IMR-90 (cell line): ENCODE results near the gene TOGARAM1. TPM values are rescaled to one million over a fixed set of nuclear protein-coding genes. Genes with fewer than 3 reads are reported as not detected.

Source experiments
- ATAC-seq: fragments of 200-7000 bp; cut with Tn5 transposase; 2 replicates; pipeline ENCODE4 v1.9.1; 2020; ENCODE audit warnings: low read depth, mild to moderate bottlenecking, moderate library complexity
- BruUV-seq: library from RNA; stranded (reverse); fragments of 400-500 nt; replicated peaks from 2 replicates; lab custom pipeline; 2021; lab: Mats Ljungman, UMichigan
- CTCF ChIA-PET: fragments of 300-600 bp; formaldehyde crosslinking; extraction: SDS; loops from one replicate; lab custom pipeline; 2021; ENCODE audit warnings: antibody characterized with exemption; lab: Yijun Ruan, JAX
- POLR2A ChIA-PET: fragments of 300-600 bp; sonication (Branson Sonifier 250); formaldehyde crosslinking; loops from one replicate; lab custom pipeline; 2022; ENCODE audit warnings: antibody characterized with exemption; ENCODE audit not compliant: unreplicated experiment; lab: Charles Lee
- DNase-seq: peaks from one replicate; pipeline ENCODE4 v3.0.0; 2013
- H2AFZ ChIP-seq: replicated peaks from 2 replicates; pipeline ENCODE3; 2013; ENCODE audit warnings: low read length, mild to moderate bottlenecking; ENCODE audit not compliant: poor library complexity
- H2AK5ac ChIP-seq: 2 replicates; pipeline ENCODE4 v1.6.1; 2013; ENCODE audit warnings: low read depth, low read length, inconsistent platforms
- H2AK9ac ChIP-seq: replicated peaks from 2 replicates; pipeline ENCODE3; 2013; ENCODE audit warnings: mild to moderate bottlenecking, low read depth, low read length, moderate library complexity; ENCODE audit not compliant: poor library complexity
- H2BK120ac ChIP-seq: 2 replicates; pipeline ENCODE4 v1.6.1; 2013; ENCODE audit warnings: low read depth, low read length, inconsistent platforms
- H2BK15ac ChIP-seq: 3 replicates; pipeline ENCODE4 v1.6.1; 2013; ENCODE audit warnings: low read depth, low read length, inconsistent platforms
- H2BK20ac ChIP-seq: 2 replicates; pipeline ENCODE4 v1.6.1; 2013; ENCODE audit warnings: low read depth, mild to moderate bottlenecking, inconsistent platforms, low read length, moderate library complexity
- H2BK5ac ChIP-seq: 2 replicates; pipeline ENCODE4 v1.6.1; 2013; ENCODE audit warnings: mild to moderate bottlenecking, low read depth, low read length, inconsistent platforms; ENCODE audit not compliant: poor library complexity, severe bottlenecking
- H3K14ac ChIP-seq: replicated peaks from 2 replicates; pipeline ENCODE4 v1.6.1; 2013; ENCODE audit warnings: low read depth, low read length, inconsistent platforms
- H3K18ac ChIP-seq: 2 replicates; pipeline ENCODE4 v1.6.1; 2013; ENCODE audit warnings: low read depth, low read length, control low read depth
- H3K23ac ChIP-seq: 2 replicates; pipeline ENCODE4 v1.6.1; 2013; ENCODE audit warnings: low read depth, low read length, inconsistent platforms
- H3K27ac ChIP-seq: 2 replicates; pipeline ENCODE4 v1.5.1; 2013; ENCODE audit warnings: mild to moderate bottlenecking, control low read depth, low read length; ENCODE audit not compliant: insufficient read depth
- H3K27me3 ChIP-seq: 2 replicates; pipeline ENCODE4 v1.6.1; 2013; ENCODE audit warnings: low read length; ENCODE audit not compliant: control insufficient read depth, insufficient read depth
- H3K36me3 ChIP-seq: 2 replicates; pipeline ENCODE4 v1.6.1; 2013; ENCODE audit warnings: low read length, mixed read lengths; ENCODE audit not compliant: control insufficient read depth, insufficient read depth
- H3K4ac ChIP-seq: 2 replicates; pipeline ENCODE4 v1.6.1; 2013; ENCODE audit warnings: low read depth, low read length, inconsistent platforms
- H3K4me1 ChIP-seq: 2 replicates; pipeline ENCODE4 v1.6.1; 2013; ENCODE audit warnings: low read length, mixed read lengths; ENCODE audit not compliant: control insufficient read depth, insufficient read depth
- H3K4me2 ChIP-seq: 2 replicates; pipeline ENCODE4 v1.6.1; 2013; ENCODE audit warnings: low read depth, mild to moderate bottlenecking, control low read depth, low read length, moderate library complexity
- H3K4me3 ChIP-seq: 2 replicates; pipeline ENCODE4 v1.5.1; 2013; ENCODE audit warnings: low read depth, mild to moderate bottlenecking, control low read depth, low read length, moderate library complexity; ENCODE audit not compliant: insufficient read depth
- H3K56ac ChIP-seq: 2 replicates; pipeline ENCODE4 v1.6.1; 2013; ENCODE audit warnings: low read length, inconsistent platforms; ENCODE audit not compliant: insufficient read depth; ENCODE audit errors: extremely low read depth
- H3K79me1 ChIP-seq, 2 experiments: 2 replicates each; pipeline ENCODE4 v1.6.1; 2013; ENCODE audit warnings: low read length in 2 of 2, inconsistent platforms in 1 of 2, low read depth in 1 of 2
- H3K9ac ChIP-seq: 2 replicates; pipeline ENCODE4 v1.6.1; 2013; ENCODE audit warnings: low read depth, low read length, control low read depth
- H3K9me1 ChIP-seq: 2 replicates; pipeline ENCODE4 v1.6.1; 2013; ENCODE audit warnings: low read length, inconsistent platforms; ENCODE audit not compliant: insufficient read depth
- H3K9me3 ChIP-seq: 2 replicates; pipeline ENCODE4 v1.6.1; 2013; ENCODE audit warnings: low read length; ENCODE audit not compliant: control insufficient read depth, insufficient read depth
- H4K20me1 ChIP-seq: 2 replicates; pipeline ENCODE4 v1.6.1; 2013; ENCODE audit warnings: low read length, inconsistent platforms; ENCODE audit not compliant: insufficient read depth
- H4K5ac ChIP-seq: 2 replicates; pipeline ENCODE4 v1.6.1; 2013; ENCODE audit warnings: mild to moderate bottlenecking, low read depth, low read length, control low read depth
- H4K8ac ChIP-seq, 2 experiments: 2 replicates each; pipeline ENCODE4 v1.6.1; 2013; ENCODE audit warnings: low read depth in 2 of 2, low read length in 2 of 2, control low read depth in 1 of 2, inconsistent platforms in 1 of 2
- H4K91ac ChIP-seq: 2 replicates; pipeline ENCODE4 v1.6.1; 2013; ENCODE audit warnings: low read depth, low read length, inconsistent platforms; ENCODE audit not compliant: insufficient read depth
- BHLHE40 ChIP-seq: fragments of 150-350 bp; IDR thresholded peaks from 2 replicates; pipeline ENCODE4 v1.6.1; 2016; ENCODE audit warnings: mild to moderate bottlenecking, low read depth, low read length
- CEBPB ChIP-seq: IDR thresholded peaks from 2 replicates; pipeline ENCODE4 v1.6.1; 2012; ENCODE audit warnings: low read depth, low read length, improper control_type of control experiment
- CHD1 ChIP-seq: IDR thresholded peaks from 2 replicates; pipeline ENCODE4 v1.6.1; 2012; ENCODE audit warnings: low read depth, low read length, improper control_type of control experiment
- CTCF ChIP-seq: conservative IDR thresholded peaks from 2 replicates; pipeline ENCODE4 v1.5.1; 2012; ENCODE audit warnings: mild to moderate bottlenecking, low read depth, low read length, improper control_type of control experiment
- ELK1 ChIP-seq: fragments of 150-350 bp; IDR thresholded peaks from 2 replicates; pipeline ENCODE4 v1.6.1; 2016; ENCODE audit warnings: low read depth, mild to moderate bottlenecking, low read length, moderate library complexity, borderline replicate concordance
- MAZ ChIP-seq: IDR thresholded peaks from 2 replicates; pipeline ENCODE4 v1.6.1; 2012; ENCODE audit warnings: low read depth, mild to moderate bottlenecking, low read length, improper control_type of control experiment, moderate library complexity, borderline replicate concordance
- MXI1 ChIP-seq: IDR thresholded peaks from 2 replicates; pipeline ENCODE4 v1.6.1; 2012; ENCODE audit warnings: low read depth, mild to moderate bottlenecking, low read length, moderate library complexity, borderline replicate concordance
- NFE2L2 ChIP-seq: fragments of 150-350 bp; IDR thresholded peaks from 2 replicates; pipeline ENCODE4 v1.6.1; 2016; ENCODE audit warnings: low read depth, mild to moderate bottlenecking, low read length
- POLR2A ChIP-seq: IDR thresholded peaks from 2 replicates; pipeline ENCODE4 v1.6.1; 2012; ENCODE audit warnings: mild to moderate bottlenecking, low read depth, low read length
- RAD21 ChIP-seq: IDR thresholded peaks from 2 replicates; pipeline ENCODE4 v1.6.1; 2012; ENCODE audit warnings: low read length, improper control_type of control experiment
- RCOR1 ChIP-seq: IDR thresholded peaks from 2 replicates; pipeline ENCODE4 v1.6.1; 2012; ENCODE audit warnings: mild to moderate bottlenecking, low read length, improper control_type of control experiment; ENCODE audit not compliant: insufficient replicate concordance
- RFX5 ChIP-seq: IDR thresholded peaks from 2 replicates; pipeline ENCODE4 v1.8.0; 2012; ENCODE audit warnings: low read depth, mild to moderate bottlenecking, low read length, moderate library complexity
- USF2 ChIP-seq: fragments of 150-350 bp; IDR thresholded peaks from 2 replicates; pipeline ENCODE4 v1.6.1; 2017; ENCODE audit warnings: mild to moderate bottlenecking, antibody characterized with exemption, low read length, low read depth
- dilution Hi-C: fragments of 300-500 bp; cut with HindIII; formaldehyde crosslinking; loops from one replicate; pipeline ENCODE4 v1.14.3; 2018; ENCODE audit warnings: low sequenced_read_pairs; ENCODE audit not compliant: unreplicated experiment
- in situ Hi-C: fragments of 300-500 bp; cut with MboI; formaldehyde crosslinking; loops from 3 replicates; pipeline ENCODE4 v1.14.3; 2019; ENCODE audit warnings: low sequenced_read_pairs, inconsistent platforms, mixed read lengths
- intact Hi-C: fragments of 100-400 bp; cut with micrococcal nuclease; formaldehyde crosslinking; loops from 2 replicates; pipeline ENCODE4 v1.10.0; 2022
- polyA plus RNA-seq, 3 experiments: library from polyadenylated mRNA; depleted of rRNA; stranded (reverse); fragments of >200 nt; gene quantifications; 2 replicates each; pipeline ENCODE4 v1.2.3, GENCODE V29; 2012; ENCODE audit warnings: low replicate concordance in 1 of 3
- total RNA-seq: library from RNA; depleted of rRNA; stranded (reverse); fragments of >200 nt; gene quantifications from 2 replicates; pipeline ENCODE4 v1.2.3, GENCODE V29; 2012

TOGARAM1 gene
- total and polyA plus RNA-seq, 2 of the 4 experiments (the other 2 are of a cell fraction), result 3.1 to 13.4 TPM

GRCh38 chr14:45060551-45060950 is 98.6 kb downstream of the TOGARAM1 start:
- TF ChIP-seq RCOR1, result no peak
- no peak for TF ChIP-seq USF2
- TF ChIP-seq CTCF, result no peak
- TF ChIP-seq RAD21, result no peak
- no peak for TF ChIP-seq CHD1
- no peak for TF ChIP-seq MAZ
- TF ChIP-seq BHLHE40, result no peak
- no peak for TF ChIP-seq CEBPB
- no peak for TF ChIP-seq NFE2L2
- no peak for TF ChIP-seq RFX5
- no peak for TF ChIP-seq POLR2A
- TF ChIP-seq MXI1, result no peak
- no peak for TF ChIP-seq ELK1
- Histone ChIP-seq H3K4me2 (no peak overlapping the region), H2BK20ac (no peak overlapping the region), H3K9me1 (no peaks in the 10 kb centered on the region), H3K4me1 (no peaks in the 10 kb centered on the region), H3K14ac (no peak overlapping the region), H3K79me1 (peaks cover 0 to 3% of the 10 kb centered on the region in 2 experiments; a peak in 1 of 4 replicates), H2AK9ac (no peak overlapping the region), H3K18ac (no peak overlapping the region), H3K4ac (no peak overlapping the region), H3K23ac (no peak overlapping the region), H4K20me1 (no peaks in the 10 kb centered on the region), H3K36me3 (peaks cover 2% of the 10 kb centered on the region; the same call in 1 of the 2 replicates), H2AK5ac (no peak overlapping the region), H4K91ac (no peak overlapping the region), H3K4me3 (no peak overlapping the region), H4K5ac (no peak overlapping the region), H3K27ac (no peak overlapping the region), H2BK5ac (no peak overlapping the region), H2BK120ac (no peak overlapping the region), H4K8ac (no peak overlapping the region), H2BK15ac (no peak overlapping the region), H3K27me3 (no peaks in the 10 kb centered on the region), H3K9ac (no peak overlapping the region), H3K9me3 (peaks cover 2% of the 10 kb centered on the region; the same call in 1 of the 2 replicates), H2AFZ (no peak overlapping the region), H3K56ac (no peak overlapping the region)
- dilution Hi-C loops (no loop called here), intact Hi-C loops (no loop called here), in situ Hi-C loops (no loop called here)
- POLR2A ChIA-PET, result no interaction called here
- no peak for DNase-seq
- ATAC-seq, result no peak
- no TSS peak for BruUV-seq
- CTCF ChIA-PET, result interaction anchor here (0.6 kb wide), 2 partner anchors 12 to 34 kb away, joined by 3 read pairs; no protein-coding TSS in a partner anchor
